NB4 (cell line): ENCODE data around the gene PA2G4.

Experiments
- CTCF ChIP-seq: IDR thresholded peaks from one replicate; pipeline ENCODE4 v1.5.1; 2012; ENCODE audit warnings: low read depth, low read length
- MAX ChIP-seq: IDR thresholded peaks from 2 replicates; pipeline ENCODE4 v1.6.1; 2011; ENCODE audit warnings: low read depth, low read length
- POLR2A ChIP-seq: IDR thresholded peaks from 2 replicates; pipeline ENCODE4 v1.6.1; 2011; ENCODE audit warnings: mild to moderate bottlenecking; ENCODE audit not compliant: insufficient read length; ENCODE audit errors: extremely low read depth

- TF ChIP-seq CTCF (no peak), POLR2A (no peak), MAX (no peak)
These were observed 9.7 kb downstream of the PA2G4 start for GRCh38 chr12:56114084-56114483.
